ENCODE measurements around the gene MX2. TPM values are rescaled to one million over a fixed set of nuclear protein-coding genes. Genes with fewer than 3 reads are reported as not detected.

Gene MX2
- total RNA-seq, 2 experiments from 2014 or later, result 3.5 to 10.4 TPM

DNA sequence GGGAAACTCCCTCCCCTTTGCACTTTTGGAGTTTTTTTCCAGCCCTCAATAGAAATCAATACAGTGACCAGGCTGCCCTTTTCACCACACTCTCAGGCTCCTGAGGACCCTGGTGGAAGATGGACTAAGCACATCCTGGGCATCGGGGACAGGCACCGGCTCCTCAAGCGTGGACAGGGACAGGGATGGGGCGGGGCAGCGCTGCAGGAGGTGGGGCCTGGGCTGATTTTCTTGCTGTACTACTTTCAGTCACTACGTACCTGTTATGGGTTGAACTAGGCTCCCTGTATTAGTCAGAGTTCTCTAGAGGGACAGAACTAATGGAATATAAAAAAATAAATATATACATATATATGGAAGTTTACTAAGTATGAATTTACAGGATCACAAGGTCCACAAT lies 2.5 kb downstream of the MX2 start:
- no peaks in the 10 kb centered on the region for H3K9me3 ChIP-seq (ENCODE audit: low read length)
- TF ChIP-seq, protein P1, sequence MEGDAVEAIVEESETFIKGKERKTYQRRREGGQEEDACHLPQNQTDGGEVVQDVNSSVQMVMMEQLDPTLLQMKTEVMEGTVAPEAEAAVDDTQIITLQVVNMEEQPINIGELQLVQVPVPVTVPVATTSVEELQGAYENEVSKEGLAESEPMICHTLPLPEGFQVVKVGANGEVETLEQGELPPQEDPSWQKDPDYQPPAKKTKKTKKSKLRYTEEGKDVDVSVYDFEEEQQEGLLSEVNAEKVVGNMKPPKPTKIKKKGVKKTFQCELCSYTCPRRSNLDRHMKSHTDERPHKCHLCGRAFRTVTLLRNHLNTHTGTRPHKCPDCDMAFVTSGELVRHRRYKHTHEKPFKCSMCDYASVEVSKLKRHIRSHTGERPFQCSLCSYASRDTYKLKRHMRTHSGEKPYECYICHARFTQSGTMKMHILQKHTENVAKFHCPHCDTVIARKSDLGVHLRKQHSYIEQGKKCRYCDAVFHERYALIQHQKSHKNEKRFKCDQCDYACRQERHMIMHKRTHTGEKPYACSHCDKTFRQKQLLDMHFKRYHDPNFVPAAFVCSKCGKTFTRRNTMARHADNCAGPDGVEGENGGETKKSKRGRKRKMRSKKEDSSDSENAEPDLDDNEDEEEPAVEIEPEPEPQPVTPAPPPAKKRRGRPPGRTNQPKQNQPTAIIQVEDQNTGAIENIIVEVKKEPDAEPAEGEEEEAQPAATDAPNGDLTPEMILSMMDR (conservative IDR thresholded peaks at IDR 0.05; ENCODE audit: low read length), result no peak
- no peak for TF ChIP-seq EZH2phosphoT487 (IDR thresholded peaks at IDR 0.05; ENCODE audit: borderline replicate concordance, low read depth, low read length)
- H4K20me1 ChIP-seq (ENCODE audit: insufficient read depth, low read length), result no peaks in the 10 kb centered on the region
- BruUV-seq (replicated peaks), result no TSS peak
- peaks cover 50% of the 10 kb centered on the region for H3K4me1 ChIP-seq (ENCODE audit: insufficient read depth, low read length, poor library complexity, severe bottlenecking)
- no peak overlapping the region for H3K27ac ChIP-seq (ENCODE audit: low read depth, low read length, poor library complexity, severe bottlenecking)
- no peaks in the 10 kb centered on the region for H3K9me2 ChIP-seq (ENCODE audit: insufficient read depth, low read length)
- H3K4me2 ChIP-seq (ENCODE audit: low read length), result no peak overlapping the region
- DNase-seq (ENCODE audit: low spot score), result no peak
- ChIA-PET POLR2A (no interaction called here), CTCF (ENCODE audit: unreplicated experiment) (no interaction called here)
- no peak overlapping the region for H3K4me3 ChIP-seq (ENCODE audit: low read depth, low read length, poor library complexity, severe bottlenecking)
- intact Hi-C loops (cut with micrococcal nuclease; ENCODE audit: unreplicated experiment), result loop anchor here (10.0 kb wide), 1 partner anchor 560 kb away; no protein-coding TSS in a partner anchor
- no peaks in the 10 kb centered on the region for H3K36me3 ChIP-seq (ENCODE audit: insufficient read depth, low read length)
- H2AFZ ChIP-seq (ENCODE audit: low read length), result no peak overlapping the region
- peaks cover 3% of the 10 kb centered on the region; the same call in 1 of the 2 replicates for H3K79me2 ChIP-seq (ENCODE audit: insufficient read depth, low read depth, low read length)

GRCh38 chr21:41365377-41366107 lies 3.7 kb downstream of the MX2 start:
- no peaks in the 10 kb centered on the region for H4K20me1 ChIP-seq (ENCODE audit: insufficient read depth, low read length)
- no peak overlapping the region for H3K27ac ChIP-seq (ENCODE audit: low read depth, low read length, poor library complexity, severe bottlenecking)
- H2AFZ ChIP-seq (ENCODE audit: low read length), result no peak overlapping the region
- intact Hi-C loops (cut with micrococcal nuclease; ENCODE audit: unreplicated experiment), result loop anchor here (5.0 to 10.0 kb wide), 2 partner anchors 97 to 559 kb away; no protein-coding TSS in a partner anchor
- POLR2A ChIA-PET, result interaction anchor here (0.9 kb wide), 1 partner anchor 81 kb away, joined by 4 read pairs; no protein-coding TSS in a partner anchor
- peaks cover 3% of the 10 kb centered on the region; the same call in 1 of the 2 replicates for H3K79me2 ChIP-seq (ENCODE audit: insufficient read depth, low read depth, low read length)
- H3K4me1 ChIP-seq (ENCODE audit: insufficient read depth, low read length, poor library complexity, severe bottlenecking), result peaks cover 61% of the 10 kb centered on the region
- peak overlapping the region; percentile 86; the same call in 1 of the 2 replicates for H3K4me2 ChIP-seq (ENCODE audit: low read length)
- no TSS peak for BruUV-seq (replicated peaks)
- no peak for DNase-seq (ENCODE audit: low spot score)
- TF ChIP-seq, protein P1 (conservative IDR thresholded peaks at IDR 0.05; ENCODE audit: low read length), result no peak
- TF ChIP-seq EZH2phosphoT487 (IDR thresholded peaks at IDR 0.05; ENCODE audit: borderline replicate concordance, low read depth, low read length), result no peak
- no peaks in the 10 kb centered on the region for H3K36me3 ChIP-seq (ENCODE audit: insufficient read depth, low read length)
- CTCF ChIA-PET (ENCODE audit: unreplicated experiment), result no interaction called here
- no peaks in the 10 kb centered on the region for H3K9me3 ChIP-seq (ENCODE audit: low read length)
- no peaks in the 10 kb centered on the region for H3K9me2 ChIP-seq (ENCODE audit: insufficient read depth, low read length)
- H3K4me3 ChIP-seq (ENCODE audit: low read depth, low read length, poor library complexity, severe bottlenecking), result no peak overlapping the region
